Type B pancreatic cell (in vitro differentiated cells): ENCODE results near the gene TERT. TPM values are rescaled to one million over a fixed set of nuclear protein-coding genes. Genes with fewer than 3 reads are reported as not detected.
"Not testable (repeated sequence)": the region's sequence is repeated elsewhere in the genome, so short reads cannot be mapped to it uniquely, and the experiment has no call there.

ENCODE experiments used
- DNase-seq: peaks from one replicate; pipeline ENCODE4 v3.0.0; 2021; ENCODE audit warnings: mixed read lengths; ENCODE audit not compliant: unreplicated experiment; ENCODE audit errors: extremely low spot score
- H3K27ac Mint-ChIP-seq: 2 replicates; pipeline ENCODE4 v1.8.0; 2021; ENCODE audit warnings: mild to moderate bottlenecking, mixed read lengths
- H3K27me3 Mint-ChIP-seq: 2 replicates; pipeline ENCODE4 v1.8.0; 2021; ENCODE audit warnings: mixed read lengths
- H3K36me3 Mint-ChIP-seq: 2 replicates; pipeline ENCODE4 v1.8.0; 2021; ENCODE audit warnings: mixed read lengths
- H3K4me1 Mint-ChIP-seq: one replicate; pipeline ENCODE4 v1.8.0; 2021; ENCODE audit warnings: mixed read lengths; ENCODE audit not compliant: unreplicated experiment
- H3K4me3 Mint-ChIP-seq: 2 replicates; pipeline ENCODE4 v1.8.0; 2021; ENCODE audit warnings: mild to moderate bottlenecking, mixed read lengths
- H3K9me3 Mint-ChIP-seq: 2 replicates; pipeline ENCODE4 v1.8.0; 2021; ENCODE audit warnings: mixed read lengths
- total RNA-seq: library from RNA; stranded (reverse); gene quantifications from 2 replicates; pipeline ENCODE4 v1.2.1, GENCODE V29; 2021; ENCODE audit warnings: low replicate concordance
- TF ChIP-seq, protein P1 (sequence below): fragments of 200-600 bp; sonication (generic); conservative IDR thresholded peaks from 2 replicates; pipeline ENCODE4 v1.5.0; 2021; ENCODE audit warnings: antibody characterized with exemption, mild to moderate bottlenecking

The TERT gene
- total RNA-seq, 1 donor from 2014 or later, result 2.4 TPM

- Mint-ChIP-seq H3K4me3 (no peak overlapping the region), H3K4me1 (peaks cover 10% of the 10 kb centered on the region), H3K36me3 (no peaks in the 10 kb centered on the region), H3K27ac (no peak overlapping the region), H3K9me3 (no peaks in the 10 kb centered on the region), H3K27me3 (peaks cover 12% of the 10 kb centered on the region)
- TF ChIP-seq, protein P1, sequence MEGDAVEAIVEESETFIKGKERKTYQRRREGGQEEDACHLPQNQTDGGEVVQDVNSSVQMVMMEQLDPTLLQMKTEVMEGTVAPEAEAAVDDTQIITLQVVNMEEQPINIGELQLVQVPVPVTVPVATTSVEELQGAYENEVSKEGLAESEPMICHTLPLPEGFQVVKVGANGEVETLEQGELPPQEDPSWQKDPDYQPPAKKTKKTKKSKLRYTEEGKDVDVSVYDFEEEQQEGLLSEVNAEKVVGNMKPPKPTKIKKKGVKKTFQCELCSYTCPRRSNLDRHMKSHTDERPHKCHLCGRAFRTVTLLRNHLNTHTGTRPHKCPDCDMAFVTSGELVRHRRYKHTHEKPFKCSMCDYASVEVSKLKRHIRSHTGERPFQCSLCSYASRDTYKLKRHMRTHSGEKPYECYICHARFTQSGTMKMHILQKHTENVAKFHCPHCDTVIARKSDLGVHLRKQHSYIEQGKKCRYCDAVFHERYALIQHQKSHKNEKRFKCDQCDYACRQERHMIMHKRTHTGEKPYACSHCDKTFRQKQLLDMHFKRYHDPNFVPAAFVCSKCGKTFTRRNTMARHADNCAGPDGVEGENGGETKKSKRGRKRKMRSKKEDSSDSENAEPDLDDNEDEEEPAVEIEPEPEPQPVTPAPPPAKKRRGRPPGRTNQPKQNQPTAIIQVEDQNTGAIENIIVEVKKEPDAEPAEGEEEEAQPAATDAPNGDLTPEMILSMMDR, result no peak
- DNase-seq, result no peak
Observed at GRCh38 chr5:1231354-1231905, 63.4 kb downstream of the TERT start.

DNA sequence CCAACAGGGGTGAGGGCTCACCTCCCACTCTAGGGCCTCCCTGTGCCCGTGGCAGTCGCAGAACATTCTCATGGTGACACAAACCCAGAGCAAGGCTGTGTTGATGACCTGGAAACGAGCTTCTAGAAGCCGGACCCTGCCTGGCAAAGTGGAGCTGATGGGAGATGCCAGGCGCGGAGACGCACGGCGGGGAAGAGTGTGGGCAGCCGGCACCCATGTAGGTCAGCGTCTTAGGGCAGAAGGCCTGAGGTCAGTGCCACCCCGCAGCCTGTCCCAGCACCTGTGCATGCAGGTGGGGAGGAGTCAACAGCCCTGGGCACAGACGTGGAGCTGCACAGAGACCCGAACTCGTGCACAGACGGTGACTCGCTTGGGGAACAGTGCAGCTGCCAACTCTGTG is 64.3 kb downstream of the TERT start:
- Mint-ChIP-seq H3K27me3 (peaks cover 14% of the 10 kb centered on the region), H3K9me3 (no peaks in the 10 kb centered on the region), H3K27ac (no peak overlapping the region), H3K4me1 (peaks cover 10% of the 10 kb centered on the region), H3K4me3 (no peak overlapping the region), H3K36me3 (no peaks in the 10 kb centered on the region)
- DNase-seq, result no peak
- TF ChIP-seq, protein P1, result no peak

DNA sequence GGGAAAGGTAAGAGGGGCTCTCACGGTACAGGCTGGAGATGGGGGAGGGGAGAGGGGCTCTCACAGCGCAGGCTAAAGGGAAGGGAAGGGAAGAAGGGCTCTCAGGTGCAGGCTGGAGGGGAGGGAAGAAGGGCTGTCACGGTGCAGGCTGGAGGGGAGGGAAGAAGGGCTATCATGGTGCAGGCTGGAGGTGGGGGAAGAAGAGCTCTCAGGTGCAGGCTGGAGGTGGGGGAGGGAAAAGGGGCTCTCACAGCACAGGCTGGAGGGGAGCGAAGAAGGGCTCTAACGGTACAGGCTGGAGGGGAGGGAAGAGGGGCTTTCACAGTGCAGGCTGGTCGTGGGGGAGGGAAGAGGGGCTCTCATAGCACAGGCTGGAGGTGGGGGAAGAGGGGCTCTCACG is 65.0 kb downstream of the TERT start:
- peaks cover 14% of the 10 kb centered on the region for H3K27me3 Mint-ChIP-seq
- H3K4me3 Mint-ChIP-seq, result no peak overlapping the region
- H3K9me3 Mint-ChIP-seq, result no peaks in the 10 kb centered on the region
- DNase-seq, result no peak
- TF ChIP-seq, protein P1, result no peak
- peaks cover 10% of the 10 kb centered on the region for H3K4me1 Mint-ChIP-seq
- no peak overlapping the region for H3K27ac Mint-ChIP-seq
- no peaks in the 10 kb centered on the region for H3K36me3 Mint-ChIP-seq

GRCh38 chr5:1229023-1229422 is 65.8 kb downstream of the TERT start:
- not testable (repeated sequence) for H3K27ac Mint-ChIP-seq, H3K4me1 Mint-ChIP-seq, DNase-seq, H3K4me3 Mint-ChIP-seq, H3K9me3 Mint-ChIP-seq, H3K36me3 Mint-ChIP-seq
- peaks cover 14% of the 10 kb centered on the region for H3K27me3 Mint-ChIP-seq

- H3K27me3 Mint-ChIP-seq, result peaks cover 14% of the 10 kb centered on the region
- no peaks in the 10 kb centered on the region for H3K9me3 Mint-ChIP-seq
- DNase-seq, result no peak
- TF ChIP-seq, protein P1, result no peak
- no peak overlapping the region for H3K4me3 Mint-ChIP-seq
- peaks cover 10% of the 10 kb centered on the region for H3K4me1 Mint-ChIP-seq
- H3K36me3 Mint-ChIP-seq, result no peaks in the 10 kb centered on the region
- no peak overlapping the region for H3K27ac Mint-ChIP-seq
Observed at GRCh38 chr5:1228120-1228519, 66.7 kb downstream of the TERT start.

DNA sequence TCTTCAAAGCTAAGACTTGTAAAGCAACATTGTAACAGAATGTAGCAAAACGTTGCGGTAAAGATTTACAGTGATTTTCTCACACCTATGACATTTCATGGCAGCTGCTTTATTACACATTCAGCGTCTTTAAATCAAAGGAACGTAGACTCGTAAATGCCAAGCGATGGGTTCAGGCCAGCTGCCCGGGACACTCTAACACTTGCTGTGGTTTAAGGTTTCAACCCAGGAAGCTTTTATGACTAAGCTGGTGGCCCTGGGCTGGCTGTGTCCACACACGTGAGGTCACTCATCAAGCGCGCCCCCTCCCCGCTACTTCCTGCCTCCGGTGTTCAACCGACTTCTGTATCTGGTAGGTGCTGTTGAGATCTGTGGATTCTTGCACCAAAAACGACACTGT is 67.2 kb downstream of the TERT start:
- Mint-ChIP-seq H3K9me3 (no peaks in the 10 kb centered on the region), H3K27me3 (peaks cover 14% of the 10 kb centered on the region), H3K4me1 (peaks cover 10% of the 10 kb centered on the region), H3K27ac (no peak overlapping the region), H3K4me3 (no peak overlapping the region), H3K36me3 (no peaks in the 10 kb centered on the region)
- no peak for DNase-seq
- TF ChIP-seq, protein P1, result no peak
